ENCODE results near the gene TJP1.

GRCh38 chr15:29677871-29678461 lies 144.3 kb downstream of the TJP1 start:
- TF ChIP-seq CTCF (optimal IDR thresholded peaks at IDR 0.05 in 1 of 3, IDR thresholded peaks at IDR 0.05 in 1 of 3, conservative IDR thresholded peaks at IDR 0.05 in 1 of 3; ENCODE audit: extremely low read depth in 1 of 3, insufficient read depth in 2 of 3, low read length in 3 of 3) (no peak), EZH2 (IDR thresholded peaks at IDR 0.05; ENCODE audit: low read length) (no peak)
